HL-60 (cell line): ENCODE results near the gene SFTPB.

ENCODE experiments used
- POLR2AphosphoS5 ChIP-seq: IDR thresholded peaks from 2 replicates; pipeline ENCODE4 v1.6.1; 2012; ENCODE audit warnings: low read depth
- TF ChIP-seq, protein P1 (sequence below): IDR thresholded peaks from one replicate; pipeline ENCODE4 v1.5.1; 2011; ENCODE audit warnings: low read length, control low read depth, inconsistent platforms; ENCODE audit not compliant: insufficient read depth

DNA sequence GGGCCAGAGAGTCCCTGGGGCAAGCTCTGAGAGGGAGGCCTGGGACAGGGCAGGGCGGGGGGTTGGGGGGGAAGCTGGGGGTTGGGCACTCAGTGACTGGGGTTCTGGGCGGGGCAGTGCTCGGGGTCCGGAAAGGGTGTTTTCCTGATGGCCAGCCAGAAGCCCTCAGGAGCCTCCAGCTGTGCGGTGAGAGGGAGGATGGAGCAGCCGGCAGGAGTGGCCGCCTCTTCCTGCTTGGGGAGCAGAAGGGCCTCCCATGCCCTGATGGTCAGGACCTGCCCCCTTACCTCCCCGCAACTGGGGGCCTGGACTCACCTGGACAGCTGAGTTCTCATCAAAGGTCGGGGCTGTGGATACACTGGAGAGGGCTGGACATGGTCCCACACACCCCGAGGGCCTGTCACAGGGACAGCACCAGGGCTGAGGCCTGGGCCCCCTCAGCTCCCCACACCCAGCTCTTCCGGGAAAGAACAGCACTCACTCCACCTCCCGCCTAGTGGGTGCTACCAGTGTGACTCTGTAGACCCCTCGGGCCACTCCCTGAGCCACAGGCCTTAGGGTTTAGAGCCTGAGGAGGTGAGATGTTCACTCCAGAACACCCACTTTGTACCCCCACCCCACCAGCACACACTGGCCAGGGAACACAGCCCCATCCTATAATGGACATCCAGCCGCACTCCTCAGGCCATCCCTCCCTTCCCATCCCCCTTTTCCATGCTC is 6.7 kb downstream of the SFTPB start:
- TF ChIP-seq, protein P1, sequence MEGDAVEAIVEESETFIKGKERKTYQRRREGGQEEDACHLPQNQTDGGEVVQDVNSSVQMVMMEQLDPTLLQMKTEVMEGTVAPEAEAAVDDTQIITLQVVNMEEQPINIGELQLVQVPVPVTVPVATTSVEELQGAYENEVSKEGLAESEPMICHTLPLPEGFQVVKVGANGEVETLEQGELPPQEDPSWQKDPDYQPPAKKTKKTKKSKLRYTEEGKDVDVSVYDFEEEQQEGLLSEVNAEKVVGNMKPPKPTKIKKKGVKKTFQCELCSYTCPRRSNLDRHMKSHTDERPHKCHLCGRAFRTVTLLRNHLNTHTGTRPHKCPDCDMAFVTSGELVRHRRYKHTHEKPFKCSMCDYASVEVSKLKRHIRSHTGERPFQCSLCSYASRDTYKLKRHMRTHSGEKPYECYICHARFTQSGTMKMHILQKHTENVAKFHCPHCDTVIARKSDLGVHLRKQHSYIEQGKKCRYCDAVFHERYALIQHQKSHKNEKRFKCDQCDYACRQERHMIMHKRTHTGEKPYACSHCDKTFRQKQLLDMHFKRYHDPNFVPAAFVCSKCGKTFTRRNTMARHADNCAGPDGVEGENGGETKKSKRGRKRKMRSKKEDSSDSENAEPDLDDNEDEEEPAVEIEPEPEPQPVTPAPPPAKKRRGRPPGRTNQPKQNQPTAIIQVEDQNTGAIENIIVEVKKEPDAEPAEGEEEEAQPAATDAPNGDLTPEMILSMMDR, result no peak
- no peak for TF ChIP-seq POLR2AphosphoS5
